Endothelial cell (in vitro differentiated cells): Measurements from ENCODE around the gene HOXC11. TPM values are rescaled to one million over a fixed set of nuclear protein-coding genes. Genes with fewer than 3 reads are reported as not detected.

ENCODE experiments used
- DNase-seq: peaks from one replicate; pipeline ENCODE4 v3.0.0; 2021; ENCODE audit warnings: low spot score
- H3K27ac Mint-ChIP-seq: one replicate; pipeline ENCODE4 v1.8.0; 2021; ENCODE audit warnings: mixed read lengths, inconsistent platforms; ENCODE audit not compliant: unreplicated experiment
- H3K27me3 Mint-ChIP-seq: one replicate; pipeline ENCODE4 v1.8.0; 2021; ENCODE audit warnings: mild to moderate bottlenecking, moderate library complexity, mixed read lengths, inconsistent platforms; ENCODE audit not compliant: unreplicated experiment
- H3K36me3 Mint-ChIP-seq: one replicate; pipeline ENCODE4 v1.8.0; 2021; ENCODE audit warnings: mild to moderate bottlenecking, low read depth, mixed read lengths, inconsistent platforms; ENCODE audit not compliant: unreplicated experiment
- H3K4me1 Mint-ChIP-seq: one replicate; pipeline ENCODE4 v1.8.0; 2021; ENCODE audit warnings: mild to moderate bottlenecking, mixed read lengths, inconsistent platforms; ENCODE audit not compliant: unreplicated experiment
- H3K4me3 Mint-ChIP-seq: one replicate; pipeline ENCODE4 v1.8.0; 2021; ENCODE audit warnings: mild to moderate bottlenecking, mixed read lengths, inconsistent platforms; ENCODE audit not compliant: unreplicated experiment
- H3K9me3 Mint-ChIP-seq: one replicate; pipeline ENCODE4 v1.8.0; 2021; ENCODE audit warnings: mixed read lengths, inconsistent platforms; ENCODE audit not compliant: unreplicated experiment
- total RNA-seq: library from RNA; stranded (reverse); fragmentation: NEBNext Ultra II Directional; extraction: Animal tissue kit (Norgen Biotek cat#: 25700); gene quantifications from one replicate; pipeline ENCODE4 v1.2.1, GENCODE V29; 2021; ENCODE audit not compliant: unreplicated experiment
- TF ChIP-seq, protein P1 (sequence below): fragments of 200-600 bp; sonication (generic); IDR thresholded peaks from one replicate; pipeline ENCODE4 v1.5.0; 2021; ENCODE audit warnings: antibody characterized with exemption; ENCODE audit not compliant: unreplicated experiment

The HOXC11 gene
- total RNA-seq, 1 donor from 2014 or later = 0.38 TPM

DNA sequence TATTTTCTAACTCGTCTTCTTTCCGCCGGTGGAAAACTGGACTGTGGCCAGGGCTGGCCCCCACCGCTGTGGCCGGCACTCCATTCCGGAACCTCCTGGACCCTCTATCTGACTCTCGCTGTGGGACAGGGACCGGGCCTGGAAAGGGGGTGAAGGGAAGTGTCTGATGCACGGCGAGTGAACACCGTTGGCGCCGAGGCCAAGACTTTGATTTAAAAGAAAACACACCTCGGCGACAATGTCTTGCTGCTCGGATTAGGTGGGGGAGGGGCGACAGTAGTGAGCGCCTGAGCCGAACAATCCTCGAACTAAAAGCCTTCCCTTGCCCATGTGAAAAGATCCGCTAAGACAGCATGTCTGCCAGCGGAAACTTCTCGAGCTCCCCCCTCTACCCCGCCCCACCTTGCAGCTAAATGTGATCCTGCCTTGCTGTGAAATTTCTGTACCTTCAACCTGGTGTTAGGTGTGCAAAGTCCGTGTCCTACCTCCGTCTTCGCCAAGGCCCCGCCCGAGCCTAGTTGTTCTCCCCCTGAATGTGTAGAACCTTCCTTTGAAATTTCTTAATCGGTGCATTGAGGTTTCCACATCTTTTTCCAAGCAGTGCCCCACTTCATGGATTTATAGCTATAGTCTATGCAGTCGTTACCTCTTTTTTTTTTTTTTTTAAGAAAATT is 2.7 kb downstream of the HOXC11 start:
- TF ChIP-seq, protein P1, sequence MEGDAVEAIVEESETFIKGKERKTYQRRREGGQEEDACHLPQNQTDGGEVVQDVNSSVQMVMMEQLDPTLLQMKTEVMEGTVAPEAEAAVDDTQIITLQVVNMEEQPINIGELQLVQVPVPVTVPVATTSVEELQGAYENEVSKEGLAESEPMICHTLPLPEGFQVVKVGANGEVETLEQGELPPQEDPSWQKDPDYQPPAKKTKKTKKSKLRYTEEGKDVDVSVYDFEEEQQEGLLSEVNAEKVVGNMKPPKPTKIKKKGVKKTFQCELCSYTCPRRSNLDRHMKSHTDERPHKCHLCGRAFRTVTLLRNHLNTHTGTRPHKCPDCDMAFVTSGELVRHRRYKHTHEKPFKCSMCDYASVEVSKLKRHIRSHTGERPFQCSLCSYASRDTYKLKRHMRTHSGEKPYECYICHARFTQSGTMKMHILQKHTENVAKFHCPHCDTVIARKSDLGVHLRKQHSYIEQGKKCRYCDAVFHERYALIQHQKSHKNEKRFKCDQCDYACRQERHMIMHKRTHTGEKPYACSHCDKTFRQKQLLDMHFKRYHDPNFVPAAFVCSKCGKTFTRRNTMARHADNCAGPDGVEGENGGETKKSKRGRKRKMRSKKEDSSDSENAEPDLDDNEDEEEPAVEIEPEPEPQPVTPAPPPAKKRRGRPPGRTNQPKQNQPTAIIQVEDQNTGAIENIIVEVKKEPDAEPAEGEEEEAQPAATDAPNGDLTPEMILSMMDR = no peak
- DNase-seq = no peak
- no peaks in the 10 kb centered on the region for H3K36me3 Mint-ChIP-seq
- peaks cover 21% of the 10 kb centered on the region for H3K4me1 Mint-ChIP-seq
- peaks cover 42% of the 10 kb centered on the region for H3K27me3 Mint-ChIP-seq
- H3K9me3 Mint-ChIP-seq = no peaks in the 10 kb centered on the region
- peak overlapping the region; percentile 59 for H3K27ac Mint-ChIP-seq
- H3K4me3 Mint-ChIP-seq = peak overlapping the region; percentile 86

DNA sequence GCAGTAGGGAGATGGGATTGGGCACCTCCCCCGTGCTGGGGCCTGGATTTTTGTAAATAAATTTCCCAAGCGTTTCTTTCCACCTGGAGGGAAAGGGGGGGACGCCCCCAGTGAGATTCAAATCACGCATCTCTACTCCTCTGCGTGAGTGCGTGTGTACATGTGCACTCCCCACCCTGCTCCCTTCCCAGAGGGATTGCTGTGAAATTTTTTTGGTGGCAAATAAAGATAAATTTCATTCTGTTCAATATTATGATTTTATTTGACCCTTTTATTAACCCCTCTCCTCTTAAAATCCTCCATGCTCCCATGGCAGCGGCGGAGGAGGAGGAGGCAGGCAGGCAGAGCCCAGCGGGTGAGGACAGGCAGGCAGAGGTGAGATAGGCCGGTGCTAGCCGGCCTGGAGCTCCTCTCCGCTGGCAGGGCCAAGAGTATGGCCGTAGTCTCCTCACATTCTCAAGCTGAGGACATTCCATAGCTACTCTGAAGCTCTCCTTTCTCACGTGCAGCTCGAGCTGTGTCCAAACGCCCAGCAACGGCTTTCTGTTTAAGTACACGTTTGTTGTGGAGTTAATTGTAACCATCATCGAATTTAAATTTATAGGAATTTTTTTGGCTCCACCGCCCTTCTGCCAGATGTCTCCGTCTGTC is 3.4 kb downstream of the HOXC11 start:
- no peak overlapping the region for H3K4me3 Mint-ChIP-seq
- H3K27ac Mint-ChIP-seq = no peak overlapping the region
- H3K36me3 Mint-ChIP-seq = no peaks in the 10 kb centered on the region
- no peaks in the 10 kb centered on the region for H3K9me3 Mint-ChIP-seq
- peaks cover 23% of the 10 kb centered on the region for H3K4me1 Mint-ChIP-seq
- TF ChIP-seq, protein P1 = no peak
- H3K27me3 Mint-ChIP-seq = peaks cover 45% of the 10 kb centered on the region
- no peak for DNase-seq

DNA sequence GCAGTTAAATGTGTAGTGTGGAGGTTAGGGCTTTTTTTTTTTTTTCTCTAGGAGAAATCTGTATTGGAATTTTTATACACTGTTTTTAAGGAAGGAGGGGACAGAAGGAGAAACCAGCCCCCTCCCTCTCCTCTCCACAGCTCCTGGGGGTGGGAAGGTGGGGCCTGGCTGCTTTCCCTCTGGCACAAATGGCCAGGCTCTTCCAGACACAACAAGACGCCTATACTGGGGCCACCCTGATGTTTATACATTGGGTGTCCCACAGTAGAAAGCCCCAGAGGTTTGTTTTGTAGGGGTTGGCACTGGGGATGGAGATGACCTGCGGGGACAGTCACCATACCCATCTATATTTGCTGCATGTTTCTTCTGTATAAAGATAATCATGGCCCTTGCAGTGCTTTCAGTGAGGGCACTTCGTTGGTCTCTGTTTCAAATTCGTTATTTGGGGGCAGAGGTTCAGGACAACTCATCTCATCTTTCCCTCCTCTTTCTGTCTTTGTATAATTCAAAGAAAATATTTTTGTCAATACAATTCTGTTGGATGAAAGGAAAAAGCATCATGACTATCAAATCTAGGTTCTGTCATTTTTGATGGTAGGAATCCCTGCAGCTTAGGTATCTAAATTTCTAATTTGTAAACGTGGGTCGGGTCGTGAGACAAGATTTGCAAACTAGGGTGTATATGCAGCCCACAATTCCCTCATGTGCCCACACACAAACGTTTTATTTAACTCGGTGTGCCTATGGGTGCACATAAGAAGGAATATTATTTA is 4.1 kb downstream of the HOXC11 start:
- Mint-ChIP-seq H3K27me3 (peaks cover 42% of the 10 kb centered on the region), H3K27ac (no peak overlapping the region)

DNA sequence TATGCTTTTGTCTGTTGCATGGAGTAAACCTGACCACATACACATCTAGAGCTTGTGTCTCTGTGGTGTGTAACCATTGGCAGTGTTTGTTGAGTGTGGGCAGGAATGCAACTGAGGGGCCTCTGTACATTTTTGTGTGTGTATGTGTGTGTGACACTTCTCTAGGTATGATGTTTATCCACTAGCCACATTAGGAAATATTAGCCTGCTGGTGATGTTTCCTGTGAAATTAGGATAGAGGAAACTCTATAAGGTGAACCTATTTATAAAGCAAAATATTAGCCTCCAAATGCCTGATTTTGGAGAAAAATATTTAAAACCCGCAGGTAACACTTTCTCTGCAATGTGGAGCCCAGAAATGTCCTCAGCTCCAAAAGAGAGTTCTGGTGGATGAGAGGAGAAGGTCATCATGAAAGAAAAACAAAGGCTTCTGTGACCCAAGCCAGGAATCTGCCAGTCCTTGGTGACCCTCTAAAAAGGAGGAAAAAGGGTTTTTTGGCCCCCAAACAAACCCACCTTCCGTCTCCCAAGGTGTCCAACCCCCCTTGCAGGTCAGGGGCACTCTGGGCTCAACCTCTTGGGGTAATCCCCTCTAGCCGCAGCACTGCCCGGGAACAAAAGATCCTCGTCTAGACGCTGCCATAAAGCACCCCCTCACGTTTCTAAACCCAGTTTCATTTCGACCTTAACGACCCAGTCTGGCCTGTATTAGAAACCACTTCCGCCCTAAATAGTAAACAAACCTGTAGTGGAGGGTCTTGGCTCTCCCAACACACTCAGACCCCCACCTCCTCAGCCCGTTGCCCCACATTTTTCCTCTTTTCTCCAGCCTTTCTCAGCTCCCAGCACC is 4.9 kb downstream of the HOXC11 start:
- Mint-ChIP-seq H3K9me3 (no peaks in the 10 kb centered on the region), H3K4me1 (peaks cover 29% of the 10 kb centered on the region), H3K4me3 (no peak overlapping the region), H3K36me3 (no peaks in the 10 kb centered on the region), H3K27me3 (peaks cover 39% of the 10 kb centered on the region), H3K27ac (no peak overlapping the region)
- DNase-seq = no peak
- TF ChIP-seq, protein P1 = no peak

More for the DNA sequence above, 4.1 kb downstream of the HOXC11 start:
- Mint-ChIP-seq H3K4me3 (no peak overlapping the region), H3K9me3 (no peaks in the 10 kb centered on the region), H3K4me1 (peaks cover 23% of the 10 kb centered on the region), H3K36me3 (no peaks in the 10 kb centered on the region)
- TF ChIP-seq, protein P1 = no peak
- no peak for DNase-seq
